ENCODE measurements around the gene IL20.

IL20 gene

GRCh38 chr1:206864939-206865671 is at the start of gene IL20:
Gene IL20, plus strand, starts transcription at chr1:206865623. Its CDS starts 230 bp downstream, at chr1:206865853.
- peak; percentile 89 for TF ChIP-seq CTCF (IDR thresholded peaks at IDR 0.05; ENCODE audit: control insufficient read depth, insufficient read depth, low read depth, low read length, missing control alignments)
- no peak within 1 kb of the TSS for H3K4me3 ChIP-seq (ENCODE audit: control insufficient read depth, low read depth, low read length)
- DNase-seq (ENCODE audit: low read depth) = peak; percentile 50

DNA sequence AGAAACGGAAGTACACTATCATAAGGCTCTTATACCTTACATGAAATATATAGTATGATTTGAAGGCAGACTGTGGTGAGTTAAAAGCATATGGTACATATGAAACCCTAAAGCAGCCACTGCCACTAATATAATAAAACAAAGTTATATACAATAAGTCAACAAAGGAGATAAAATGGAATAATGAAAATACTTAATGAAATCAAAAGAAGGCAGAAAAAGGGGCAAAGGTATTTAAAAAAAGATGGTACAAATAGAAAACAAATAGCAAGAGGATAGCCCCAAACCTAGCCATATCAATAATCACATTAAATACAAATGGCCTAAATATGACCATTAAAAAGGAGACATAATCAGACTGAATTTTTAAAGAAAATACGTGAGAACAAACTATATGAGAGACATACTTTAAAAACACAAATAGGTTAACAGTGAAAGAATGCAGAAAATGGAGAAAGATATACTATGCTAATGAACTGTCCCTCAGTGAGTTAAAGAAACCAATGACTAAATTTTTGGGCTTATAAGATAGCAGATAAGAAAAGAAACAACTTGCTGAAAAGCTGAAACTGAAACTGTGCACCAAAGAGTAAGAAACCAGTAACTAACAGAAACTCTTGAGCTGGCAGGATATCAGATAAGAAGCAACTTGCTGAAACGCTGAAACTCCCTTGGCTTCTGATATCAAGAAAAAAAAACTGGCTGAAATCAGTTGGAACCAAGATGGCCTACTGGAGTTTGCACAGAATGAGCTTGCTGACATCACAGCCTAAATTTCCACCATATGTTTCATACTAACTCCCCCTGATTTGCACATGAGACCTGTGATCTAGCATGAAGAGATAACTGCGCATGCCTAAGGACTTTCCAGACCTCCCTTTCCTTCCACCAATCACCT is 48.8 kb upstream of the IL20 start:
- no peak overlapping the region for H3K4me3 ChIP-seq (ENCODE audit: control insufficient read depth, low read depth, low read length)
- TF ChIP-seq CTCF (IDR thresholded peaks at IDR 0.05; ENCODE audit: control insufficient read depth, insufficient read depth, low read depth, low read length, missing control alignments) = no peak
- DNase-seq (ENCODE audit: low read depth) = no peak

GRCh38 chr1:206821493-206821892 is 43.9 kb upstream of the IL20 start:
- TF ChIP-seq CTCF (IDR thresholded peaks at IDR 0.05; ENCODE audit: control insufficient read depth, insufficient read depth, low read depth, low read length, missing control alignments) = no peak
- H3K4me3 ChIP-seq (ENCODE audit: control insufficient read depth, low read depth, low read length) = no peak overlapping the region
- DNase-seq (ENCODE audit: low read depth) = no peak

GRCh38 chr1:206823727-206824126 is 41.7 kb upstream of the IL20 start:
- H3K4me3 ChIP-seq (ENCODE audit: control insufficient read depth, low read depth, low read length) = no peak overlapping the region
- DNase-seq (ENCODE audit: low read depth) = no peak
- no peak for TF ChIP-seq CTCF (IDR thresholded peaks at IDR 0.05; ENCODE audit: control insufficient read depth, insufficient read depth, low read depth, low read length, missing control alignments)

DNA sequence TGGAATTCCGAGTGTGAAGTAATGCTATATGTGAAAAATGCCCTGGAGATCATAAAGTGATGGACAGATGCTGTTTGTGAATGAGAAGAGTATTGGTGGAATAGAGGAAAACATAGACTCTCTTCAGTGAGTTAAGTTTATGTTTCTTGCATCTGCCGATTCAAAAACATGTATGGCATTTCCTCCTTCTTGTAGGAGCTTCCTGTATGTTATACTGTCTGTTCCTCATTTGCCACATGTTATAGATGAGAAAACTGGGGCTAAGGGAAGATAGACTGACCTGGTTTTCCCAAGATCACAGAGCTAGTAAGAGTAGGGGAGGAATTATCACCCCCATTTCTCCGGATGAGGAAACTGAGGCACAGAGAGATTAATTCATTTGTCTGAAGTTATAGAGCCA is 41.1 kb upstream of the IL20 start:
- no peak overlapping the region for H3K4me3 ChIP-seq (ENCODE audit: control insufficient read depth, low read depth, low read length)
- no peak for DNase-seq (ENCODE audit: low read depth)
- no peak for TF ChIP-seq CTCF (IDR thresholded peaks at IDR 0.05; ENCODE audit: control insufficient read depth, insufficient read depth, low read depth, low read length, missing control alignments)

DNA sequence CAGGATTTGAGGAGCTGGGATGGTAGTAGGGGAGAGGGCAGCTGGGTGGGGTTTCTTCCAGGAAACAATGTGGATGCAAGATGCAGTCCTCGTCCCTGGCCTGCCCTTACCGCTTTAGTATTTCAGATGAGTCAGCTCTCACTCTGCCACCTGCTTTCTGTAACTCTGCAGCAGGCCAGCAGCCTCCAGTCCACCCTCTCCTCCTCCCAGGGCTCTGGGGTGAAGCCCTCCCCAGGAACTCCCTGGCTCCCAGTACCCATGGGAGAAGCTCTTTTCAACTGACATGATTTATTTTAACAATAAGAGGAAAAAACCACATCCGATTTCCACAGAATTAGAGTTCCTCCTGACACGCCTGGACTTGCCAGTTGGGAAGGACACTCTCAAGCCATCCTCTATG is 39.0 kb upstream of the IL20 start:
- no peak for TF ChIP-seq CTCF (IDR thresholded peaks at IDR 0.05; ENCODE audit: control insufficient read depth, insufficient read depth, low read depth, low read length, missing control alignments)
- no peak for DNase-seq (ENCODE audit: low read depth)
- no peak overlapping the region for H3K4me3 ChIP-seq (ENCODE audit: control insufficient read depth, low read depth, low read length)

All from AG09309 (cell line).